Ascending aorta (tissue), 2 donors: Measurements from ENCODE around the gene GABBR2. TPM values are rescaled to one million over a fixed set of nuclear protein-coding genes. Genes with fewer than 3 reads are reported as not detected.

ENCODE experiments used
- DNase-seq, 2 donors: peaks; one replicate each; pipeline ENCODE4 v3.0.0-alpha.2; 2019; ENCODE audit warnings: low spot score in 2 of 2
- H3K27ac ChIP-seq, 2 donors: fragments of 200-600 bp; sonication (generic); one replicate each; pipeline ENCODE4 v1.5.1; 2016 to 2017; ENCODE audit warnings: mild to moderate bottlenecking in 1 of 2
- H3K27me3 ChIP-seq: fragments of 200-600 bp; sonication (generic); one replicate; pipeline ENCODE4 v1.5.1; 2017
- H3K36me3 ChIP-seq, 2 donors: fragments of 200-600 bp; sonication (generic); one replicate each; pipeline ENCODE4 v1.5.1; 2016
- H3K4me1 ChIP-seq, 2 donors: fragments of 200-600 bp; sonication (generic); one replicate each; pipeline ENCODE4 v1.5.1; 2016 to 2017; ENCODE audit warnings: mild to moderate bottlenecking in 1 of 2
- H3K4me3 ChIP-seq, 2 donors: fragments of 200-600 bp; sonication (generic); one replicate each; pipeline ENCODE4 v1.5.1; 2016 to 2017; ENCODE audit warnings: mild to moderate bottlenecking in 1 of 2
- H3K9me3 ChIP-seq, 2 donors: fragments of 200-600 bp; sonication (generic); one replicate each; pipeline ENCODE4 v1.5.1; 2016
- intact Hi-C: fragments of 100-400 bp; cut with DNase I; formaldehyde crosslinking; loops from one replicate; pipeline ENCODE4 v1.15.1; 2023
- total RNA-seq: library from RNA; depleted of rRNA; stranded (reverse); fragments of >200 nt; gene quantifications from one replicate; pipeline ENCODE4 v1.1.0, GENCODE V29; 2016
- TF ChIP-seq, protein P1 (sequence below), 3 experiments: fragments of 200-600 bp in 2 of 3; fragments of 450-650 bp in 1 of 3; sonication (generic) in 2 of 3; IDR thresholded peaks; one replicate each; pipeline ENCODE4 v1.5.1; 2016 to 2019; ENCODE audit warnings: antibody characterized with exemption in 3 of 3, mild to moderate bottlenecking in 1 of 3, moderate library complexity in 1 of 3

GABBR2 gene
- total RNA-seq, 1 donor from 2014 or later, result not detected

- intact Hi-C loops, result no loop called here
- no peaks in the 10 kb centered on the region for H3K4me1 ChIP-seq
- no peak overlapping the region for H3K27ac ChIP-seq
- no peak for DNase-seq
- H3K36me3 ChIP-seq, result no peaks in the 10 kb centered on the region
- no peaks in the 10 kb centered on the region for H3K9me3 ChIP-seq
- H3K4me3 ChIP-seq, result no peak overlapping the region
- TF ChIP-seq, protein P1, sequence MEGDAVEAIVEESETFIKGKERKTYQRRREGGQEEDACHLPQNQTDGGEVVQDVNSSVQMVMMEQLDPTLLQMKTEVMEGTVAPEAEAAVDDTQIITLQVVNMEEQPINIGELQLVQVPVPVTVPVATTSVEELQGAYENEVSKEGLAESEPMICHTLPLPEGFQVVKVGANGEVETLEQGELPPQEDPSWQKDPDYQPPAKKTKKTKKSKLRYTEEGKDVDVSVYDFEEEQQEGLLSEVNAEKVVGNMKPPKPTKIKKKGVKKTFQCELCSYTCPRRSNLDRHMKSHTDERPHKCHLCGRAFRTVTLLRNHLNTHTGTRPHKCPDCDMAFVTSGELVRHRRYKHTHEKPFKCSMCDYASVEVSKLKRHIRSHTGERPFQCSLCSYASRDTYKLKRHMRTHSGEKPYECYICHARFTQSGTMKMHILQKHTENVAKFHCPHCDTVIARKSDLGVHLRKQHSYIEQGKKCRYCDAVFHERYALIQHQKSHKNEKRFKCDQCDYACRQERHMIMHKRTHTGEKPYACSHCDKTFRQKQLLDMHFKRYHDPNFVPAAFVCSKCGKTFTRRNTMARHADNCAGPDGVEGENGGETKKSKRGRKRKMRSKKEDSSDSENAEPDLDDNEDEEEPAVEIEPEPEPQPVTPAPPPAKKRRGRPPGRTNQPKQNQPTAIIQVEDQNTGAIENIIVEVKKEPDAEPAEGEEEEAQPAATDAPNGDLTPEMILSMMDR (IDR thresholded peaks at IDR 0.05), result no peak
- no peaks in the 10 kb centered on the region for H3K27me3 ChIP-seq
Observed at GRCh38 chr9:98545021-98545420, 163.7 kb downstream of the GABBR2 start.

- Histone ChIP-seq H3K36me3 (no peaks in the 10 kb centered on the region), H3K4me3 (no peak overlapping the region), H3K4me1 (no peaks in the 10 kb centered on the region), H3K27ac (no peak overlapping the region), H3K27me3 (no peaks in the 10 kb centered on the region), H3K9me3 (no peaks in the 10 kb centered on the region)
- no peak for DNase-seq
- TF ChIP-seq, protein P1 (IDR thresholded peaks at IDR 0.05), result no peak
- intact Hi-C loops, result no loop called here
Observed at GRCh38 chr9:98541684-98542230, 167.0 kb downstream of the GABBR2 start.

DNA sequence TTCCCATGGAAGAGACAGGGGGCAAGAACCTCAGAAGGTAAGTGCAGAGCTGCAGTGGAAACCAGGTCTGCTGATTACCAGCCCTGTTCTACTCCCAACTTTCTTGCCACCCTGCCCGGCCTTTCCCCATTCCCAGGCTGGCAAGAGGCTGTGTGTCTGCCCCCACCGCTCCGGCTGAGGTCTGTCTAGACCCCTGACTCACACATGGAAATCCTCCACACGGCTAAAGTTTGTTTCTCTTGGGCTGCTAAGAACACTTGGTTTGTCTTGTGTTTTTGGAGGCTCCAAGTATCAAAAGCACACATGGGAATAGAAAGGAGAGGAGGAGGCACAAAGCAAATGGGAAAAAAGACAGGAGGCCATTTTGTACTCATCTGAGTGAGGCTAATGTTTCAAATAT, 168.3 kb downstream of the GABBR2 start:
- intact Hi-C loops, result no loop called here
- H3K4me3 ChIP-seq, result no peak overlapping the region
- H3K36me3 ChIP-seq, result no peaks in the 10 kb centered on the region
- no peaks in the 10 kb centered on the region for H3K27me3 ChIP-seq
- no peak overlapping the region for H3K27ac ChIP-seq
- no peak for DNase-seq
- H3K9me3 ChIP-seq, result no peaks in the 10 kb centered on the region
- TF ChIP-seq, protein P1 (IDR thresholded peaks at IDR 0.05), result no peak
- H3K4me1 ChIP-seq, result no peaks in the 10 kb centered on the region

DNA sequence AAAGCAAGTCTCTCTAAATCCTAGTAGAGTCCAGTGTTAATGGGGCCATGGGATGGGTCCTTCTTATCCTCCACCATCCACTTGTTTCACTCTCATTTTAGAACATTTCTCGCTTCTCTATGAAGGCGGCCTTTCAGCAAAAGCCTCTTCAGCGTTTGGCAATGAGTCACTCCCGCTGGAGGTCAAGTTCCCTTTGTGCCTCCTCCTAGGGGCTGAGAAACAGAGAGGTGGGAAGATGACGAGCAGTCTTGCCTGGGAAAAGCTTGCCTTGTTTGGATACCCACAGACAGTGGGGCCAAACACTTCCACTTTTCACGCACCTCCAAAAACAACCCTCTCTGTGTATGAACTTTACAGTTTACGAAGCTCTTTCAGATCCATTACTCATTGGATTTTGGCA, 168.8 kb downstream of the GABBR2 start:
- intact Hi-C loops, result no loop called here
- H3K9me3 ChIP-seq, result no peaks in the 10 kb centered on the region
- TF ChIP-seq, protein P1 (IDR thresholded peaks at IDR 0.05), result no peak
- H3K36me3 ChIP-seq, result no peaks in the 10 kb centered on the region
- no peaks in the 10 kb centered on the region for H3K27me3 ChIP-seq
- no peak for DNase-seq
- no peak overlapping the region for H3K4me3 ChIP-seq
- no peak overlapping the region for H3K27ac ChIP-seq
- no peaks in the 10 kb centered on the region for H3K4me1 ChIP-seq

DNA sequence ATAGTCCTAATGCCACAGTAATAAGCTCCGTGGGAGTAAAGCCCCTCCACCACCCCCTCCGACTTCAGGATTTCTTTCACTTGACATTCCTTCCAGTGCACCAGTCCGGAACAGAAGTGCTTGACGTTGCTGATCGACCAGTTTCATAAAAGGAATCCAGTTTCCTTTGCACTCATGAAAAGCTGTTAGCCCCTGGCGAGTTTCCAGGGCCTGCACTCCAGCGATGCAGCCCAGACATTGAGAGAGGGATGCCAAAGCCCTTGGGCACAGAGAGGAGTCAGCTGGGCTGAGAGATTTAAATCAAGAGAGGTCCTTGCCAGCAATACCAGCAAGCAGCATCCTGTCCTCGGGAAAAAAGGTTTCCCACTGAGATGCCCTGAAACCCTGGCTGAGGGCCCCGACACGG, 170.1 kb downstream of the GABBR2 start:
- H3K4me1 ChIP-seq, result no peaks in the 10 kb centered on the region
- TF ChIP-seq, protein P1 (IDR thresholded peaks at IDR 0.05), result no peak
- no peaks in the 10 kb centered on the region for H3K9me3 ChIP-seq
- DNase-seq, result no peak
- no peaks in the 10 kb centered on the region for H3K27me3 ChIP-seq
- no peak overlapping the region for H3K27ac ChIP-seq
- no peak overlapping the region for H3K4me3 ChIP-seq
- intact Hi-C loops, result no loop called here
- H3K36me3 ChIP-seq, result no peaks in the 10 kb centered on the region

GRCh38 chr9:98538203-98538602, 170.5 kb downstream of the GABBR2 start:
- H3K27me3 ChIP-seq, result no peaks in the 10 kb centered on the region
- no peaks in the 10 kb centered on the region for H3K36me3 ChIP-seq
- no peak overlapping the region for H3K4me3 ChIP-seq
- intact Hi-C loops, result no loop called here
- no peak for DNase-seq
- no peaks in the 10 kb centered on the region for H3K4me1 ChIP-seq
- no peaks in the 10 kb centered on the region for H3K9me3 ChIP-seq
- no peak overlapping the region for H3K27ac ChIP-seq
- TF ChIP-seq, protein P1 (IDR thresholded peaks at IDR 0.05), result no peak
